Mesendoderm (in vitro differentiated cells): ENCODE data around the gene NAV2.

Experiments
- DNase-seq: peaks from one replicate; pipeline ENCODE4 v3.0.0; 2013
- H2AK5ac ChIP-seq: 2 replicates; pipeline ENCODE4 v1.6.1; 2013; ENCODE audit warnings: low read length, inconsistent platforms
- H2BK120ac ChIP-seq: 2 replicates; pipeline ENCODE4 v1.6.1; 2013; ENCODE audit warnings: low read depth, mild to moderate bottlenecking, low read length, moderate library complexity, mixed read lengths
- H2BK15ac ChIP-seq: replicated peaks from 2 replicates; pipeline ENCODE4 v1.6.1; 2013; ENCODE audit warnings: low read depth, mild to moderate bottlenecking, moderate library complexity
- H2BK5ac ChIP-seq: 2 replicates; pipeline ENCODE4 v1.6.1; 2013; ENCODE audit warnings: low read length, inconsistent platforms
- H3K18ac ChIP-seq: 2 replicates; pipeline ENCODE4 v1.6.1; 2013; ENCODE audit warnings: mild to moderate bottlenecking, low read length, mixed read lengths
- H3K23ac ChIP-seq: one replicate; pipeline ENCODE4 v1.6.1; 2013; ENCODE audit warnings: low read length
- H3K27ac ChIP-seq: 2 replicates; pipeline ENCODE4 v1.5.1; 2013; ENCODE audit warnings: low read depth, mild to moderate bottlenecking, inconsistent platforms, low read length, moderate library complexity
- H3K27me3 ChIP-seq: 2 replicates; pipeline ENCODE4 v1.6.1; 2013; ENCODE audit warnings: low read length, control low read depth, mild to moderate bottlenecking, inconsistent platforms; ENCODE audit not compliant: insufficient read depth, poor library complexity
- H3K36me3 ChIP-seq: 2 replicates; pipeline ENCODE4 v1.6.1; 2013; ENCODE audit warnings: low read length, inconsistent platforms; ENCODE audit not compliant: control insufficient read depth, insufficient read depth
- H3K4ac ChIP-seq: one replicate; pipeline ENCODE4 v1.6.1; 2013; ENCODE audit warnings: low read depth, mild to moderate bottlenecking, low read length, moderate library complexity
- H3K4me1 ChIP-seq: 2 replicates; pipeline ENCODE4 v1.6.1; 2013; ENCODE audit warnings: low read depth, low read length, inconsistent platforms; ENCODE audit not compliant: control insufficient read depth
- H3K4me2 ChIP-seq: 2 replicates; pipeline ENCODE4 v1.6.1; 2013; ENCODE audit warnings: low read length
- H3K4me3 ChIP-seq: 2 replicates; pipeline ENCODE4 v1.5.1; 2013; ENCODE audit warnings: mild to moderate bottlenecking, low read length
- H3K56ac ChIP-seq: one replicate; pipeline ENCODE4 v1.6.1; 2013; ENCODE audit warnings: low read length
- H3K79me1 ChIP-seq: 2 replicates; pipeline ENCODE4 v1.6.1; 2013; ENCODE audit warnings: low read length, inconsistent platforms
- H3K79me2 ChIP-seq: 2 replicates; pipeline ENCODE4 v1.6.1; 2013; ENCODE audit warnings: mild to moderate bottlenecking, low read length; ENCODE audit not compliant: control insufficient read depth, insufficient read depth
- H3K9ac ChIP-seq: 2 replicates; pipeline ENCODE4 v1.6.1; 2013; ENCODE audit warnings: low read length, inconsistent platforms
- H4K5ac ChIP-seq: one replicate; pipeline ENCODE4 v1.6.1; 2013; ENCODE audit warnings: low read length
- H4K8ac ChIP-seq: one replicate; pipeline ENCODE4 v1.6.1; 2013; ENCODE audit warnings: low read depth, mild to moderate bottlenecking, control low read depth, low read length, moderate library complexity
- WGBS: extraction: QIAGEN DNeasy Blood & Tissue Kit; methylation state at CpG from one replicate; pipeline ENCODE4 v1.1.7; 2013; ENCODE audit warnings: low lambda C conversion rate, missing lambda C conversion rate; ENCODE audit not compliant: insufficient coverage; ENCODE audit errors: extremely low coverage; 5-methylcytosine and 5-hydroxymethylcytosine counted together

Gene NAV2

GRCh38 chr11:20007386-20007785, 294.7 kb downstream of the NAV2 start:
- no peak overlapping the region for H3K4me3 ChIP-seq
- no peak overlapping the region for H3K4ac ChIP-seq
- no peak overlapping the region for H2BK120ac ChIP-seq
- no peak overlapping the region for H4K5ac ChIP-seq
- no peak overlapping the region for H3K27ac ChIP-seq
- no peak overlapping the region for H3K23ac ChIP-seq
- H2BK5ac ChIP-seq, result no peak overlapping the region
- H3K79me2 ChIP-seq, result no peaks in the 10 kb centered on the region
- no peak overlapping the region for H2AK5ac ChIP-seq
- no peaks in the 10 kb centered on the region for H3K27me3 ChIP-seq
- WGBS, result no CpG with 5 or more reads among the region's 1 CpG
- H3K79me1 ChIP-seq, result no peaks in the 10 kb centered on the region
- H3K4me1 ChIP-seq, result peaks cover 13% of the 10 kb centered on the region
- peak overlapping the region; percentile 20 for H3K18ac ChIP-seq
- H2BK15ac ChIP-seq, result no peak overlapping the region
- H3K36me3 ChIP-seq, result no peaks in the 10 kb centered on the region
- no peak overlapping the region for H3K9ac ChIP-seq
- no peak overlapping the region for H3K56ac ChIP-seq
- DNase-seq, result no peak
- no peak overlapping the region for H4K8ac ChIP-seq
- no peak overlapping the region for H3K4me2 ChIP-seq

DNA sequence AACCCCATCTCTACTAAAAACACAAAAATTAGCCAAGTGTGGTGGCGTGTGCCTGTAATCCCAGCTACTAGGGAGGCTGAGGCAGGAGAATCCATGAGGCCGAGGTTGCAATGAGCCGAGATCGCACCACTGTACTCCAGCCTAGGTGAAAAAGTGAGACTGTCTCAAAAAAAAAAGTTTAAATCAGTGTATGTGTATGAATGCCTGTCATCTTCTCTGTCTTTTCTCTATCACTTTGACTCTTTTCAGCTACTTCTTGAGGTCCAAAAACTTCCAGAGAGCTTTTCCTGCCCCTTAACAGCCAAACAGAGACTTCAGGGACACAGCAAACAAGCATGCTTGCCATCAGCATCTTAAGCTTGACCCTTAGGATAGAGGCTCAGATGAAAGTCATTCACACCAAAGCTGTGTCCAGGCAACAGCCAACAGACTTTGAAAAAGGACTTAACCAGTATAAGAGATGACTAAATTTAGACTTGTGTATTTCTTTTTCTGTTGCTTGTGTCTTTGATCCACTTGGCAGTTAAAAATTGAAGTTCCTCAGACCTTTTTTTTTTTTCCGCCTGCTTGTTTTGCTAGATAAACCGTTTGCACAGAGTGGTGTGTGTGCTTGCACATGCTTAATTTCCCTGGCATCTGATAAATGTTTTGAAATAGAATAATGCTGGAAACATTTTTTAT, 295.7 kb downstream of the NAV2 start:
- Histone ChIP-seq H3K9ac (no peak overlapping the region), H3K4ac (no peak overlapping the region), H2BK120ac (no peak overlapping the region), H3K4me2 (no peak overlapping the region), H3K36me3 (no peaks in the 10 kb centered on the region), H3K27me3 (no peaks in the 10 kb centered on the region), H2BK15ac (peak overlapping the region; percentile 23), H3K79me1 (no peaks in the 10 kb centered on the region), H3K4me3 (no peak overlapping the region), H4K5ac (no peak overlapping the region), H4K8ac (no peak overlapping the region), H3K27ac (no peak overlapping the region), H3K79me2 (no peaks in the 10 kb centered on the region), H2AK5ac (no peak overlapping the region), H3K56ac (no peak overlapping the region), H3K4me1 (peaks cover 13% of the 10 kb centered on the region), H2BK5ac (no peak overlapping the region), H3K23ac (no peak overlapping the region), H3K18ac (peak overlapping the region; percentile 64)
- WGBS, result no CpG with 5 or more reads among the region's 6 CpGs
- no peak for DNase-seq

GRCh38 chr11:20008871-20009644, 296.4 kb downstream of the NAV2 start:
- WGBS, result no CpG with 5 or more reads among the region's 10 CpGs
- Histone ChIP-seq H3K79me1 (no peaks in the 10 kb centered on the region), H2BK5ac (no peak overlapping the region), H2BK120ac (no peak overlapping the region), H3K23ac (no peak overlapping the region), H3K9ac (no peak overlapping the region), H3K56ac (peak overlapping the region; percentile 62), H3K4me1 (peaks cover 19% of the 10 kb centered on the region), H2BK15ac (no peak overlapping the region), H3K79me2 (no peaks in the 10 kb centered on the region), H2AK5ac (no peak overlapping the region), H3K36me3 (no peaks in the 10 kb centered on the region), H4K5ac (no peak overlapping the region), H3K4me3 (no peak overlapping the region), H3K4me2 (no peak overlapping the region), H3K4ac (no peak overlapping the region), H3K18ac (peak overlapping the region; percentile 1), H4K8ac (no peak overlapping the region), H3K27ac (no peak overlapping the region), H3K27me3 (no peaks in the 10 kb centered on the region)
- no peak for DNase-seq

GRCh38 chr11:20010156-20010850, 297.7 kb downstream of the NAV2 start:
- Histone ChIP-seq H2BK120ac (no peak overlapping the region), H3K4me3 (no peak overlapping the region), H3K4me2 (no peak overlapping the region), H2AK5ac (no peak overlapping the region), H3K36me3 (no peaks in the 10 kb centered on the region), H3K18ac (peak overlapping the region; percentile 29), H3K4ac (peak overlapping the region; percentile 70), H2BK15ac (no peak overlapping the region), H3K27me3 (no peaks in the 10 kb centered on the region), H3K27ac (peak overlapping the region; percentile 84), H4K8ac (no peak overlapping the region), H2BK5ac (peak overlapping the region; percentile 51), H3K79me1 (no peaks in the 10 kb centered on the region), H3K56ac (no peak overlapping the region), H3K4me1 (peaks cover 16% of the 10 kb centered on the region), H4K5ac (no peak overlapping the region), H3K79me2 (no peaks in the 10 kb centered on the region), H3K9ac (no peak overlapping the region), H3K23ac (no peak overlapping the region)
- WGBS, result no CpG with 5 or more reads among the region's 8 CpGs
- no peak for DNase-seq

- no peak overlapping the region for H3K4me3 ChIP-seq
- no peaks in the 10 kb centered on the region for H3K79me1 ChIP-seq
- H2BK5ac ChIP-seq, result no peak overlapping the region
- no peak overlapping the region for H3K23ac ChIP-seq
- no peaks in the 10 kb centered on the region for H3K79me2 ChIP-seq
- no peak overlapping the region for H2BK15ac ChIP-seq
- no peak overlapping the region for H4K8ac ChIP-seq
- H4K5ac ChIP-seq, result no peak overlapping the region
- no peak overlapping the region for H3K4me2 ChIP-seq
- peaks cover 16% of the 10 kb centered on the region for H3K4me1 ChIP-seq
- H2BK120ac ChIP-seq, result no peak overlapping the region
- no peak overlapping the region for H2AK5ac ChIP-seq
- no peak overlapping the region for H3K56ac ChIP-seq
- no CpG with 5 or more reads among the region's 3 CpGs for WGBS
- no peak overlapping the region for H3K9ac ChIP-seq
- H3K27me3 ChIP-seq, result no peaks in the 10 kb centered on the region
- no peaks in the 10 kb centered on the region for H3K36me3 ChIP-seq
- peak overlapping the region; percentile 84 for H3K27ac ChIP-seq
- H3K4ac ChIP-seq, result no peak overlapping the region
- peak; percentile 84 for DNase-seq
- no peak overlapping the region for H3K18ac ChIP-seq
Measured at GRCh38 chr11:20010851-20011225, 298.2 kb downstream of the NAV2 start.
